DND-41 (cell line): ENCODE data around the gene KRTAP21-3.

ENCODE experiments used
- CTCF ChIP-seq: IDR thresholded peaks from 2 replicates; pipeline ENCODE4 v1.5.1; 2012; ENCODE audit warnings: borderline replicate concordance, low read length, moderate library complexity, mild to moderate bottlenecking; ENCODE audit not compliant: poor library complexity, severe bottlenecking; ENCODE audit errors: extremely low read depth
- EZH2 ChIP-seq: IDR thresholded peaks from 3 replicates; pipeline ENCODE4 v1.6.1; 2012; ENCODE audit warnings: borderline replicate concordance, low read depth, mild to moderate bottlenecking, moderate library complexity, low read length, inconsistent platforms; ENCODE audit not compliant: severe bottlenecking

GRCh38 chr21:30740462-30740861, 21.9 kb upstream of the KRTAP21-3 start:
- TF ChIP-seq CTCF (no peak), EZH2 (no peak)
